CD14-positive monocyte (primary cell): ENCODE measurements around the gene GON4L. TPM values are rescaled to one million over a fixed set of nuclear protein-coding genes. Genes with fewer than 3 reads are reported as not detected.
"Not testable (repeated sequence)": the region's sequence is repeated elsewhere in the genome, so short reads cannot be mapped to it uniquely, and the experiment has no call there.

ENCODE experiments used
- DNase-seq, 3 donors: peaks; one replicate each; pipeline ENCODE4 v3.0.0-alpha.2; 2011 to 2022
- H2AFZ ChIP-seq: 2 replicates; pipeline ENCODE4 v1.6.0; 2012; ENCODE audit warnings: mild to moderate bottlenecking, low read depth, low read length, inconsistent platforms; ENCODE audit not compliant: insufficient read depth, poor library complexity, severe bottlenecking
- H3K27ac ChIP-seq, 2 donors: 1 replicate in 1 of 2; 2 replicates in 1 of 2; pipeline ENCODE4 v1.5.1; 2012 to 2013; ENCODE audit warnings: low read length in 2 of 2, control low read depth in 1 of 2, inconsistent platforms in 1 of 2, low read depth in 1 of 2, mild to moderate bottlenecking in 1 of 2
- H3K27me3 ChIP-seq, 2 donors: one replicate each; pipeline versions ENCODE4 v1.6.0 to v1.6.1; 2011 to 2013; ENCODE audit warnings: low read length in 2 of 2; ENCODE audit not compliant: control insufficient read depth in 2 of 2, insufficient read depth in 2 of 2
- H3K36me3 ChIP-seq, 2 donors: replicated peaks in 1 of 2; 1 replicate in 1 of 2; 2 replicates in 1 of 2; pipeline versions ENCODE4 v1.5.1 to v1.6.1; 2012 to 2013; ENCODE audit warnings: low read length in 2 of 2, control low read depth in 1 of 2, inconsistent platforms in 1 of 2, mild to moderate bottlenecking in 1 of 2; ENCODE audit not compliant: insufficient read depth in 2 of 2, control insufficient read depth in 1 of 2
- H3K4me1 ChIP-seq, 2 donors: 1 replicate in 1 of 2; 2 replicates in 1 of 2; pipeline versions ENCODE4 v1.5.1 to v1.6.1; 2012 to 2013; ENCODE audit warnings: low read length in 2 of 2, control low read depth in 1 of 2, inconsistent platforms in 1 of 2, mild to moderate bottlenecking in 1 of 2, moderate library complexity in 1 of 2; ENCODE audit not compliant: insufficient read depth in 2 of 2, control insufficient read depth in 1 of 2
- H3K4me2 ChIP-seq: replicated peaks from 2 replicates; pipeline ENCODE3; 2012; ENCODE audit warnings: low read length, moderate library complexity, mild to moderate bottlenecking; ENCODE audit not compliant: poor library complexity, severe bottlenecking; ENCODE audit errors: extremely low read depth
- H3K4me3 ChIP-seq, 3 experiments: fragments of 200-600 bp in 1 of 3; sonication (generic) in 1 of 3; replicated peaks in 1 of 3; 1 replicate in 2 of 3; 2 replicates in 1 of 3; pipeline ENCODE4 v1.5.1; 2011 to 2013; ENCODE audit warnings: low read length in 3 of 3, mild to moderate bottlenecking in 3 of 3, control low read depth in 2 of 3, low read depth in 2 of 3, inconsistent platforms in 1 of 3, moderate library complexity in 1 of 3
- H3K79me2 ChIP-seq: 2 replicates; pipeline ENCODE4 v1.6.0; 2012; ENCODE audit warnings: mild to moderate bottlenecking, control low read depth, inconsistent platforms, low read length, moderate library complexity; ENCODE audit not compliant: insufficient read depth
- H3K9ac ChIP-seq: 2 replicates; pipeline ENCODE4 v1.6.0; 2017; ENCODE audit warnings: low read length, mild to moderate bottlenecking; ENCODE audit not compliant: insufficient read depth, poor library complexity, severe bottlenecking
- H3K9me3 ChIP-seq, 2 donors: replicated peaks in 1 of 2; 1 replicate in 1 of 2; 2 replicates in 1 of 2; pipeline versions ENCODE4 v1.5.1 to v1.6.1; 2012 to 2013; ENCODE audit warnings: low read length in 2 of 2, control low read depth in 1 of 2; ENCODE audit not compliant: control insufficient read depth in 1 of 2, insufficient read depth in 1 of 2
- H4K20me1 ChIP-seq: 2 replicates; pipeline ENCODE4 v1.6.0; 2012; ENCODE audit warnings: mild to moderate bottlenecking, low read length, control low read depth, moderate library complexity; ENCODE audit not compliant: insufficient read depth
- H3K27ac Mint-ChIP-seq, 7 donors: one replicate each; pipeline ENCODE4 v1.8.0; 2020; ENCODE audit warnings: mild to moderate bottlenecking in 7 of 7, mixed read lengths in 7 of 7, moderate library complexity in 6 of 7, inconsistent platforms in 2 of 7
- H3K27me3 Mint-ChIP-seq, 3 donors: one replicate each; pipeline ENCODE4 v1.8.0; 2021 to 2022; ENCODE audit warnings: low read depth in 3 of 3, mild to moderate bottlenecking in 3 of 3, mixed read lengths in 3 of 3, moderate library complexity in 3 of 3, inconsistent platforms in 1 of 3
- H3K36me3 Mint-ChIP-seq, 2 donors: one replicate each; pipeline ENCODE4 v1.8.0; 2020; ENCODE audit warnings: mixed read lengths in 2 of 2, inconsistent platforms in 1 of 2, mild to moderate bottlenecking in 1 of 2
- H3K4me1 Mint-ChIP-seq: one replicate; pipeline ENCODE4 v1.8.0; 2020; ENCODE audit warnings: mild to moderate bottlenecking, mixed read lengths
- H3K4me3 Mint-ChIP-seq, 2 donors: one replicate each; pipeline ENCODE4 v1.8.0; 2020; ENCODE audit warnings: mild to moderate bottlenecking in 2 of 2, mixed read lengths in 2 of 2, moderate library complexity in 1 of 2
- H3K9me3 Mint-ChIP-seq, 7 donors: one replicate each; pipeline ENCODE4 v1.8.0; 2020 to 2022; ENCODE audit warnings: mixed read lengths in 7 of 7, mild to moderate bottlenecking in 6 of 7, moderate library complexity in 6 of 7, inconsistent platforms in 2 of 7
- CTCF ChIP-seq: fragments of 200-600 bp; IDR thresholded peaks from one replicate; pipeline ENCODE4 v1.8.0; 2022; ENCODE audit warnings: antibody characterized with exemption, mild to moderate bottlenecking
- WGBS: methylation state at CpG from one replicate; pipeline ENCODE4 v1.1.5; 2013; ENCODE audit warnings: missing lambda C conversion rate; ENCODE audit not compliant: insufficient coverage; 5-methylcytosine and 5-hydroxymethylcytosine counted together
- intact Hi-C, 2 donors: fragments of 100-400 bp; cut with micrococcal nuclease; formaldehyde crosslinking; loops; one replicate each; pipeline versions ENCODE4 v1.15.0 to v1.15.1; 2023
- polyA plus RNA-seq, 3 donors: library from polyadenylated mRNA; depleted of rRNA in 1 of 3; unstranded in 2 of 3; stranded (reverse) in 1 of 3; fragments of 300-500 nt in 2 of 3; fragments of >200 nt in 1 of 3; fragmentation: Illumina TruSeq in 2 of 3; gene quantifications; 1 replicate in 2 of 3; 2 replicates in 1 of 3; pipeline ENCODE4 v1.2.3, GENCODE V29; 2012 to 2021

Gene GON4L
- polyA plus RNA-seq, 3 donors: 8.5 to 39.5 (median 14.0) TPM

- Histone ChIP-seq H3K27ac (peak overlapping the region; percentile 0 to 66), H2AFZ (peak overlapping the region; percentile 91), H3K36me3 (peaks cover 5 to 19% of the 10 kb centered on the region in 2 donors), H3K4me2 (peak overlapping the region; percentile 83), H3K9ac (peak overlapping the region; percentile 60), H3K4me3 (peak overlapping the region; percentile 48 to 93 (median 84))
- DNase-seq: peak; percentile 79 to 93 (median 88)
- intact Hi-C loops, H4K20me1 ChIP-seq, H3K27me3 Mint-ChIP-seq, H3K4me1 ChIP-seq, H3K79me2 ChIP-seq, H3K4me1 Mint-ChIP-seq, H3K9me3 Mint-ChIP-seq, H3K9me3 ChIP-seq, H3K27me3 ChIP-seq: not testable (repeated sequence)
- H3K4me3 Mint-ChIP-seq: peak overlapping the region; percentile 87 to 96
- H3K36me3 Mint-ChIP-seq: peaks cover 19 to 21% of the 10 kb centered on the region in 2 donors
- H3K27ac Mint-ChIP-seq: peak overlapping the region; percentile 28 to 90 (median 88)
- 1% methylated on average over 18 of the region's 77 CpGs for WGBS
Measured at GRCh38 chr1:155745284-155746228, 111.5 kb downstream of the GON4L start.

DNA sequence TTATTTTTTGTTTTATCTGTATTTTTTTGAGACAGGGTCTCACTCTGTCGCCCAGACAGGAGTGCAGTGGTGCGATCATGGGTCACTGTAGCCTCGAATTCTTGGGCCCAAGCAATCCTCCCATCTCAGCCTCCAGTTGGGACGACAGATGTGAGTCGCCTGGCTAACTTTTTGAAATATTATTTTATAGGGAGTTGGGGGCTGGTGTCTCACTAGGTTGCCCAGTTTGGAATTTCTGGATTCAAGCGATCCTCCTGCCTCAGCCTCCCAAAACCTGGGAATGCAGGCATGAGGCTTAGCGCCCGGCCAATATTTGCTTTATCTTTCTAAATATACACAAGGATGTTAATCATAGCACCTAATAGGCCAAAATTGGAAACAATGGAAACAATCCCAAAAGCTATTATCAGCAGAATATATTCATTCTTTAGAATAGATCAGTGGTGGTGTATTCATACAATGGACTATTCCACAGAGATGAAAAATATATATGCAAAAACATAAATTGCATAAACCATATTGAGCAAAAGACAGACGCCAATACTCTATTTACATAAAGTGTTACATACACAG, 112.2 kb downstream of the GON4L start:
- Histone ChIP-seq H3K4me2 (peak overlapping the region; percentile 83), H3K36me3 (peaks cover 3 to 16% of the 10 kb centered on the region in 2 donors), H3K9ac (peak overlapping the region; percentile 60), H3K4me3 (peak overlapping the region; percentile 48 to 93 (median 84)), H3K27me3 (no peaks in the 10 kb centered on the region), H3K9me3 (no peaks in the 10 kb centered on the region), H2AFZ (peak overlapping the region; percentile 91), H3K79me2 (no peaks in the 10 kb centered on the region), H4K20me1 (no peaks in the 10 kb centered on the region), H3K4me1 (peaks cover 5 to 7% of the 10 kb centered on the region in 2 donors), H3K27ac (peak overlapping the region; percentile 0 to 66)
- WGBS: no CpG with 5 or more reads among the region's 9 CpGs
- no peak for DNase-seq
- TF ChIP-seq CTCF: no peak
- H3K9me3 Mint-ChIP-seq: no peaks in the 10 kb centered on the region
- intact Hi-C loops: no loop called here
- peak overlapping the region; percentile 87 to 96 for H3K4me3 Mint-ChIP-seq
- H3K27me3 Mint-ChIP-seq: peaks cover 0 to 1% (median 0%) of the 10 kb centered on the region in 3 donors
- H3K4me1 Mint-ChIP-seq: peaks cover 5% of the 10 kb centered on the region
- peak overlapping the region in 6 of 7 donors; percentile 75 to 90 (median 88) for H3K27ac Mint-ChIP-seq
- peaks cover 16 to 18% of the 10 kb centered on the region in 2 donors for H3K36me3 Mint-ChIP-seq
